Breast epithelium (tissue), 3 donors: ENCODE results near the gene ARHGAP4.

Experiments used
- CTCF ChIP-seq, 3 donors: fragments of 450-650 bp; IDR thresholded peaks; one replicate each; pipeline ENCODE4 v1.5.1; 2016 to 2017; ENCODE audit warnings: antibody characterized with exemption in 3 of 3, mild to moderate bottlenecking in 3 of 3, moderate library complexity in 3 of 3
- POLR2A ChIP-seq: fragments of 450-650 bp; IDR thresholded peaks from one replicate; pipeline ENCODE4 v1.6.1; 2016; ENCODE audit warnings: antibody characterized with exemption, mild to moderate bottlenecking, moderate library complexity

DNA sequence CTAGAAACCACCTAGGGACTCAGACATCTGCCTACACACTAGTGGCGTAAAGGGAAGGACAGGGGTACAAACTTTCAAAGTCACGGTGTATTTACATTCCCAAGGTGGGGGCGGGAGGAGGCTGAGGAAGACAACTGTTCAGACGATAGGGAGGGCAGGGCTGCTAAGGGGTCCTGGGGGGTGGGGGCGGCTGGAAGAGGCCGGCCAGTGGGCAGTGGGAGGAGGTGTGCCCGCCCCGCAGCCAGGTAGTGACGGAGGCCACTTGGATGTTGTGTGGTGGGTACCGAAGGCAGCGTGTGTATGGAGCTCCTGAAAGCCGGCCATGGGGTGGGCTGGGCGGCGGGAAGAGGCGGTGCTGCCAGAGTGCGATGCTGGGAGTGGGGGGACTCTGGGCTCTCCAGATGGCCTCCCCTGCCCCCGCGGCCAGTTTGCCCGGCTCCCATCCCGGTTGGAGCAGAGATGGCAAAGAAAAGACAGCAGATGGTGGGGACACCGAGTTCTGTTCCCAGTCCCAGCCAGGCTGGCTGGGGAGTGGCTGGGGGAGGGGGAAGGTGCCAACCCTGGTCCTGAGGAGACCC lies 64.2 kb downstream of the ARHGAP4 start:
- TF ChIP-seq CTCF (IDR thresholded peaks at IDR 0.05), result no peak
- no peak for TF ChIP-seq POLR2A
